ACHN (cell line): ENCODE measurements around the gene FAM9A.
A peak's percentile ranks its signal among the peaks of the same experiment; 100 is the strongest.

ENCODE experiments used
- DNase-seq: peaks from one replicate; pipeline ENCODE4 v3.0.0-alpha.2; 2015
- in situ Hi-C: cut with HindIII; loops from 2 replicates; pipeline ENCODE4 v1.10.0; 2017; ENCODE audit warnings: low sequenced_read_pairs, low pct_ligation_motif_present, low pct_unique_long_range_greater_than_20kb

The FAM9A gene

GRCh38 chrX:8748855-8749254, 52.3 kb downstream of the FAM9A start:
- in situ Hi-C loops = no loop called here
- peak; percentile 39 for DNase-seq

GRCh38 chrX:8743126-8743732, 58.0 kb downstream of the FAM9A start:
- in situ Hi-C loops = no loop called here
- peak; percentile 34 for DNase-seq

GRCh38 chrX:8741981-8742380, 59.2 kb downstream of the FAM9A start:
- no peak for DNase-seq
- in situ Hi-C loops = no loop called here
